Choroid plexus epithelial cell (primary cell): ENCODE results near the gene RPTOR.
"Not testable (repeated sequence)": the region's sequence is repeated elsewhere in the genome, so short reads cannot be mapped to it uniquely, and the experiment has no call there.

Experiments used
- DNase-seq: peaks from one replicate; pipeline ENCODE4 v3.0.0-alpha.2; 2010; ENCODE audit warnings: low read depth
- H3K4me3 ChIP-seq: 2 replicates; pipeline ENCODE4 v1.5.1; 2011; ENCODE audit warnings: low read depth, mild to moderate bottlenecking, control low read depth, low read length, moderate library complexity
- TF ChIP-seq, protein P1 (sequence below): conservative IDR thresholded peaks from 2 replicates; pipeline ENCODE4 v1.5.1; 2011; ENCODE audit warnings: low read depth, mild to moderate bottlenecking, control low read depth, inconsistent platforms, low read length, moderate library complexity

Gene RPTOR

DNA sequence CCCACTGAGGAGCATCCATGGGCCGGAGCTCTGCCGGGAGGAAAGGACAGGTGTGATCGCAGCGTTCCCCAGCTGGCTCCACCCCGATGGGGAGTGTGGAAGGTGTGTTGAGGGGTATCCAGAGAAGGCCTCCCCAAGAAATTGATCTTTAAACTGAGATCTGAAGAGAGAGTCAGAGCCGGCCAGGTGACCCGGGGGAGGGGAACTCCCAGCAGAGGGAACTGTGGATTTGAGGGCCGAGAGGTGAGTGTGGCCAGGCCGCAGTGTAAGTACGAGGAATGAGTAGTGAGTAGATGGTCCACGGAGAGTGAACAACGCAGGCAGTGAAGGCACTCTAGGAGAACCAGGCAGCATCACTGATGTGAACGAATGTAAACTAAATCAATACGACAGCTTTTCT is 80.2 kb downstream of the RPTOR start:
- TF ChIP-seq, protein P1, sequence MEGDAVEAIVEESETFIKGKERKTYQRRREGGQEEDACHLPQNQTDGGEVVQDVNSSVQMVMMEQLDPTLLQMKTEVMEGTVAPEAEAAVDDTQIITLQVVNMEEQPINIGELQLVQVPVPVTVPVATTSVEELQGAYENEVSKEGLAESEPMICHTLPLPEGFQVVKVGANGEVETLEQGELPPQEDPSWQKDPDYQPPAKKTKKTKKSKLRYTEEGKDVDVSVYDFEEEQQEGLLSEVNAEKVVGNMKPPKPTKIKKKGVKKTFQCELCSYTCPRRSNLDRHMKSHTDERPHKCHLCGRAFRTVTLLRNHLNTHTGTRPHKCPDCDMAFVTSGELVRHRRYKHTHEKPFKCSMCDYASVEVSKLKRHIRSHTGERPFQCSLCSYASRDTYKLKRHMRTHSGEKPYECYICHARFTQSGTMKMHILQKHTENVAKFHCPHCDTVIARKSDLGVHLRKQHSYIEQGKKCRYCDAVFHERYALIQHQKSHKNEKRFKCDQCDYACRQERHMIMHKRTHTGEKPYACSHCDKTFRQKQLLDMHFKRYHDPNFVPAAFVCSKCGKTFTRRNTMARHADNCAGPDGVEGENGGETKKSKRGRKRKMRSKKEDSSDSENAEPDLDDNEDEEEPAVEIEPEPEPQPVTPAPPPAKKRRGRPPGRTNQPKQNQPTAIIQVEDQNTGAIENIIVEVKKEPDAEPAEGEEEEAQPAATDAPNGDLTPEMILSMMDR = no peak
- no peak overlapping the region for H3K4me3 ChIP-seq
- DNase-seq = no peak

DNA sequence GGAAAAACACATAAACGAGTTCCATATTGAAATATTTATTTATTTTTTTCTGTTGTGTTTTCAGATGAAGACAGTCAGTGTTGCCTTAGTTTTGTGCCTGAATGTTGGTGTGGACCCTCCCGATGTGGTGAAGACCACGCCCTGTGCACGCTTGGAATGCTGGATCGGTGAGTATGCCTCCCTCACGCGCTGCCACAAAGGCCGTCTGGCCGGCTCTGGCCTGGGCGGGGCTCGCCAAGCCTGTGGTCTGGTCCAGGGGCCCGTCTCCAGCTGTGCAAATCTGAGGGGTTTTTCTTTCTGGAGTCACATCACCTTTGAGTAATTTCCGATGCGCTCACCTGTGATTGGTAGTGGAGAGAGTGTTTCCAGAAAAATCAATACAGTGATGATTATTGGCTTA is 81.0 kb downstream of the RPTOR start:
- TF ChIP-seq, protein P1 = no peak
- no peak overlapping the region for H3K4me3 ChIP-seq
- no peak for DNase-seq

DNA sequence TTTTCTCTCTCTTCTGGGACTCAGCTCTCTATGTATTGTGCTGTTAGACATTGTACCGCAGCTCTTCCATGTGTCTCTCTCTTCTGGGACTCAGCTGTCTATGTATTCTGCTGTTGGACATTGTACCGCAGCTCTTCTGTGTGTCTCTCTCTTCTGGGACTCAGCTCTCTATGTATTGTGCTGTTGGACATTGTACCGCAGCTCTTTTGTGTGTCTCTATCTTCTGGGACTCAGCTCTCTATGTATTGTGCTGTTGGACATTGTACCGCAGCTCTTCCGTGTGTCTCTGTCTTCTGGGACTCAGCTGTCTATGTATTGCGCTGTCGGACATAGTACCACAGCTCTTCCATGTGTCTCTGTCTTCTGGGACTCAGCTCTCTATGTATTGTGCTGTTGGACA is 84.2 kb downstream of the RPTOR start:
- not testable (repeated sequence) for DNase-seq, H3K4me3 ChIP-seq

DNA sequence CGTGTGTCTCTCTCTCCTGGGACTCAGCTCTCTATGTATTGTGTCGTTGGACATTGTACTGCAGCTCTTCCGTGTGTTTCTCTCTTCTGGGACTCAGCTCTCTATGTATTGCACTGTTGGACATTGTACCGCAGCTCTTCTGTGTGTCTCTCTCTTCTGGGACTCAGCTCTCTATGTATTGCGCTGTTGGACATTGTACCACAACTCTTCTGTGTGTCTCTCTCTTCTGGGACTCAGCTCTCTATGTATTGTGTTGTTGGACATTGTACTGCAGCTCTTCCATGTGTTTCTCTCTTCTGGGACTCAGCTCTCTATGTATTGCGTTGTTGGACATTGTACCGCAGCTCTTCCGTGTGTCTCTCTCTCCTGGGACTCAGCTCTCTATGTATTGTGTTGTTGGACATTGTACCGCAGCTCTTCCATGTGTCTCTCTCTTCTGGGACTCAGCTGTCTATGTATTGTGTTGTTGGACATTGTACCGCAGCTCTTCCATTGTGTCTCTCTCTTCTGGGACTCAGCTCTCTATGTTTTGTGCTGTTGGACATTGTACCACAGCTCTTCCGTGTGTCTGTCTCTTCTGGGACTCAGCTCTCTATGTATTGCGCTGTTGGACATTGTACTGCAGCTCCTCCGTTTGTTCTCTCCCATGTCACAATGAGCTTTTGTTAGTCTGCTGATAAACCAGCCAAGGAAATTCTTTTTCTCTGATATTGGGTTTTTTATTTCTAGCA is 84.8 kb downstream of the RPTOR start:
- DNase-seq = no peak
- no peak overlapping the region for H3K4me3 ChIP-seq
- TF ChIP-seq, protein P1 = no peak

DNA sequence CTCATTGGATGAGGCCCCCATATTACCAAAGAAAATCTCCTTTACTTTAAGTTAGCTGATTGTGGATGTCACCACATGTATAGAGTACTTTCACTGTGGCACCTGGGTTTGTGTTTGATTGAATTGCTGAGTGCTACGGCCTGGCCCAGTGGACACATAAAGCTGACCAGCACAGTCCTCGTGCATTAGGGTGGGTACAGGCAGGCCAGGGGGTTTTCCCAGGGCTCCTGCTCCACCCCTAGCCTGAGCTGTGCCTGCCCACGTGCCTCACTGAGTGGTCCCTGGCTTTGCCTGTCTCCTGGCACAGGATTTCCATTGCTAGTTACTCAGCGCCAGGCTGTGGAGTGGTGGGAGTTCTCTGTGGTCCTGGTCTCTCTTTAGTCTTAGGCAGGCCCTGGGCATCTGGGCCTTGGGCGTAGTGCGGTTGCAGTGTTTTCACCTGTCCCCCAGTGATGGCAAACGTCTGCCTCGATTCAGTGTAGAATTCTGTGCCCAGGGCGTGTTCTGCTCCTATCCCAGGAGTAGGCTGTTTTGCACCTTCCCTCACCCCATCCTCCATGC is 86.0 kb downstream of the RPTOR start:
- TF ChIP-seq, protein P1 = no peak
- H3K4me3 ChIP-seq = no peak overlapping the region

DNA sequence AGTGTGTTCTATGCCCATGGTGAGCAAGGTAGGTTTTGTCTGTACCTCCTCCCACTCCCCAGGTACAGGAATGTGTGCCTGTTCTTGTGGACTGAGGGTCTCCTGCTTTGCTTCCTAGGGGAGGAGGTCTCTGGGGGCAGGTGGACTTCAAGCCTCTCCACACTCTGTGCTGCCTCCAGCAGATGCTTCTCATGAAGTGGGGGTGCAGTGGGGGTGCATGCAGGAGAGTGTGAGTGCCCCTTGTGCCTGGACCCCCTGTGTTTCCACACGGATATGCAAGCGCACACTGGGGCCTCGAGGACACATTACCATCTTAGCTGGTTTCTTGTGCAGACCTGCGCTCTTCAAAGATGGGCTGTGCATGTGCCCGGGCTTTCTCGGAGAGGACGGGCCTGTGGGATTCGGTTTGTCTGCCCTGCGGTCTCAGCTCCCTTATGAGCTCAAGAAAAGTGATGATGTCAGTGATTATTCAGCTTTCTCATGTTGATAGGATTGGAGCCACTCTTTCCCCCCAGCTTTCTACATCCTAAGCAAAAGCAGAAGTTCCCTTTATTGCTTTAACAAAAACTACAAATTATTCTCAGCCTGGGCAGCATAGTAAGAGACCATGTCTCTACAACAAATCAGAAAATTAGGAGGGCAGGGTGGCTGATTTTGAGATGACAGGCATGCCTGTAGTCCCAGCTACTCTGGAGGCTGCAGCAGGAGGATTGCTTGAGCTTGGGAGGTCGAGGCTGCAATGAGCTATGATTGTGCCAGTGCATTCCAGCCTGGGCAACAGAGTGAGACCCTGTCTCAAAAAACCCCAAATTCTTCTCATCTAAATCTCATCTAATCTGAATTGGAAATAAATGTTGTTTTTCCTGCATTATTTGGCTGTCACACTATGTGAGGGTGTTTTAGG is 86.8 kb downstream of the RPTOR start:
- TF ChIP-seq, protein P1 = no peak
- DNase-seq = no peak
- no peak overlapping the region for H3K4me3 ChIP-seq

More for the DNA sequence above, 86.0 kb downstream of the RPTOR start:
- no peak for DNase-seq

DNA sequence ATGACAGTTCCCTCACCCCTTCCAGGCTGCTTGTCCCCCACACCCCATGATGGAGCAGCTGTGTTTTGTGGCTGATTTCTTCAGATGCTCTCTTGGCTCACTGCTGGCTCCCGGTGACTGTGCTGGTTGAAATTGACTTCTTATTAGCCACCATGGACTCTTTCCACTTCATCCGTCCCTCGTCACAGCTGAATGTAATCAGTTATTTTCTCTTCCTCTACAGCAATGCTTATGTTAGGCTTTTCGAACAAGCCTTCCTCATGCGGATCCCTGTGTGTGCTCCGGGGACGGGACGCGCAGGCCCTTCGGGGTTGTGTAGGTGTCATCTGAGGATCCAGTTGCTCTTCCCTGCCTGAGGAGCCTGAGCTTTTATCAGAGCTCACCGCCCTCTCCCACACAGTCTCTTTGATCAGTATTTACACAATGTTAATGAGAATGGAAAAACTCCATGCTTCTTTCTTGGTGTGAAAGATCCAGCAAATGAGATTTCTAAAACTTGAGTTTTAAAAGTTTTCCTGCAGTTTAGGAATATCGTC is 87.5 kb downstream of the RPTOR start:
- DNase-seq = no peak
- H3K4me3 ChIP-seq = no peak overlapping the region
- TF ChIP-seq, protein P1 = no peak
